OCI-LY7 (cell line): ENCODE data around the gene IL17REL.

Source experiments
- EZH2phosphoT487 ChIP-seq: fragments of 200-600 bp; sonication (generic); IDR thresholded peaks from 2 replicates; pipeline ENCODE4 v1.6.1; 2018; ENCODE audit warnings: low read depth, borderline replicate concordance, mild to moderate bottlenecking, mixed run types, antibody characterized with exemption, low read length, moderate library complexity, mixed read lengths
- TF ChIP-seq, protein P1 (sequence below): fragments of 200-600 bp; sonication (generic); conservative IDR thresholded peaks from 2 replicates; pipeline ENCODE4 v1.5.1; 2014; ENCODE audit warnings: mild to moderate bottlenecking, antibody characterized with exemption, low read length, moderate library complexity, mixed read lengths

DNA sequence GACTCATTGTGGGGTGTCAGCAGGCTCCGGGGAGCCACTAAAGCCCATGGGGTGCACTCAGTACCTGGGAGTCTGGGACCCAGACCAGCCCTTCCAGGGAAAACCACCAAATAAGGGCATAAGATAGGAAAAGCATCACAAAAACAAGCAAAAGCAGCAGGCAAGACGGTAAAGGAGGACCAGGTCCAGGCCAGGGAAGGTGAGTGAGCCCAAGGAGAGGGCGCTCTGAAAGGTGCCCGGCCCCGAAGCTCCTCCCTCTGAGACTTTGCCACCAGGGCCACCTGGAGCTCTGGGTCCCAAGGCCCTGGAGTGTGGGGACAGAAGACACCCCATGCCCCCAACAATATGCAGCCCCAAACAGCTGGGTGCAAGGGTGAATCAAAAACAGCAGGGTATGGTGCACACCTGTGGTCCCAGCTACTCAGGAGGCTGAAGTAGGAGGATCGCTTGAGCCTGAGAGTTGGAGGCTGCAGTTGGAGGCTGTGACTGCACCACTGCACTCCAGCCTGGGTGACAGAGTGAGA lies 5.2 kb upstream of the IL17REL start:
- TF ChIP-seq, protein P1, sequence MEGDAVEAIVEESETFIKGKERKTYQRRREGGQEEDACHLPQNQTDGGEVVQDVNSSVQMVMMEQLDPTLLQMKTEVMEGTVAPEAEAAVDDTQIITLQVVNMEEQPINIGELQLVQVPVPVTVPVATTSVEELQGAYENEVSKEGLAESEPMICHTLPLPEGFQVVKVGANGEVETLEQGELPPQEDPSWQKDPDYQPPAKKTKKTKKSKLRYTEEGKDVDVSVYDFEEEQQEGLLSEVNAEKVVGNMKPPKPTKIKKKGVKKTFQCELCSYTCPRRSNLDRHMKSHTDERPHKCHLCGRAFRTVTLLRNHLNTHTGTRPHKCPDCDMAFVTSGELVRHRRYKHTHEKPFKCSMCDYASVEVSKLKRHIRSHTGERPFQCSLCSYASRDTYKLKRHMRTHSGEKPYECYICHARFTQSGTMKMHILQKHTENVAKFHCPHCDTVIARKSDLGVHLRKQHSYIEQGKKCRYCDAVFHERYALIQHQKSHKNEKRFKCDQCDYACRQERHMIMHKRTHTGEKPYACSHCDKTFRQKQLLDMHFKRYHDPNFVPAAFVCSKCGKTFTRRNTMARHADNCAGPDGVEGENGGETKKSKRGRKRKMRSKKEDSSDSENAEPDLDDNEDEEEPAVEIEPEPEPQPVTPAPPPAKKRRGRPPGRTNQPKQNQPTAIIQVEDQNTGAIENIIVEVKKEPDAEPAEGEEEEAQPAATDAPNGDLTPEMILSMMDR: no peak
- TF ChIP-seq EZH2phosphoT487: no peak
